B cell (primary cell): ENCODE measurements around the gene CCDC91.

Experiments
- CTCF ChIP-seq: fragments of 200-600 bp; IDR thresholded peaks from one replicate; pipeline ENCODE4 v1.8.0; 2022; ENCODE audit warnings: antibody characterized with exemption, mild to moderate bottlenecking
- EZH2 ChIP-seq: IDR thresholded peaks from 2 replicates; pipeline ENCODE4 v1.6.1; 2012; ENCODE audit warnings: borderline replicate concordance, low read depth, mild to moderate bottlenecking, moderate library complexity, low read length; ENCODE audit not compliant: insufficient read depth, poor library complexity, severe bottlenecking

- TF ChIP-seq CTCF (no peak), EZH2 (no peak)
These were observed 19.5 kb downstream of the CCDC91 start for GRCh38 chr12:28209782-28210181.
